Right atrium auricular region (tissue), 2 donors: ENCODE measurements around the gene MED13. TPM values are rescaled to one million over a fixed set of nuclear protein-coding genes. Genes with fewer than 3 reads are reported as not detected.

Experiments
- DNase-seq: peaks from one replicate; pipeline ENCODE4 v3.0.0-alpha.2; 2019; ENCODE audit warnings: low spot score
- H3K27ac ChIP-seq, 2 donors: fragments of 200-600 bp; sonication (generic); 1 replicate in 1 of 2; 2 replicates in 1 of 2; pipeline ENCODE4 v1.5.1; 2016 to 2019
- H3K27me3 ChIP-seq, 2 donors: fragments of 200-600 bp; sonication (generic); one replicate each; pipeline versions ENCODE4 v1.5.1 to v1.6.0; 2017 to 2019
- H3K36me3 ChIP-seq: fragments of 200-600 bp; sonication (generic); one replicate; pipeline ENCODE4 v1.5.1; 2016
- H3K4me1 ChIP-seq, 2 donors: fragments of 200-600 bp; sonication (generic); one replicate each; pipeline versions ENCODE4 v1.5.1 to v1.6.0; 2017 to 2019
- H3K4me3 ChIP-seq, 2 donors: fragments of 200-600 bp; sonication (generic); 1 replicate in 1 of 2; 2 replicates in 1 of 2; pipeline ENCODE4 v1.5.1; 2017 to 2019; ENCODE audit warnings: mild to moderate bottlenecking in 1 of 2, moderate library complexity in 1 of 2
- H3K9me3 ChIP-seq, 2 donors: fragments of 200-600 bp; sonication (generic); one replicate each; pipeline ENCODE4 v1.5.1; 2019
- total RNA-seq, 2 donors: library from RNA; depleted of rRNA; stranded (reverse); fragments of >200 nt; gene quantifications; one replicate each; pipeline ENCODE4 v1.1.0, GENCODE V29; 2016
- TF ChIP-seq, protein P1 (sequence below), 2 donors: fragments of 200-600 bp; sonication (generic); IDR thresholded peaks; one replicate each; pipeline ENCODE4 v1.5.1; 2019; ENCODE audit warnings: antibody characterized with exemption in 2 of 2

MED13 gene
- total RNA-seq, 2 donors from 2014 or later: 33.2 to 42.4 TPM

DNA sequence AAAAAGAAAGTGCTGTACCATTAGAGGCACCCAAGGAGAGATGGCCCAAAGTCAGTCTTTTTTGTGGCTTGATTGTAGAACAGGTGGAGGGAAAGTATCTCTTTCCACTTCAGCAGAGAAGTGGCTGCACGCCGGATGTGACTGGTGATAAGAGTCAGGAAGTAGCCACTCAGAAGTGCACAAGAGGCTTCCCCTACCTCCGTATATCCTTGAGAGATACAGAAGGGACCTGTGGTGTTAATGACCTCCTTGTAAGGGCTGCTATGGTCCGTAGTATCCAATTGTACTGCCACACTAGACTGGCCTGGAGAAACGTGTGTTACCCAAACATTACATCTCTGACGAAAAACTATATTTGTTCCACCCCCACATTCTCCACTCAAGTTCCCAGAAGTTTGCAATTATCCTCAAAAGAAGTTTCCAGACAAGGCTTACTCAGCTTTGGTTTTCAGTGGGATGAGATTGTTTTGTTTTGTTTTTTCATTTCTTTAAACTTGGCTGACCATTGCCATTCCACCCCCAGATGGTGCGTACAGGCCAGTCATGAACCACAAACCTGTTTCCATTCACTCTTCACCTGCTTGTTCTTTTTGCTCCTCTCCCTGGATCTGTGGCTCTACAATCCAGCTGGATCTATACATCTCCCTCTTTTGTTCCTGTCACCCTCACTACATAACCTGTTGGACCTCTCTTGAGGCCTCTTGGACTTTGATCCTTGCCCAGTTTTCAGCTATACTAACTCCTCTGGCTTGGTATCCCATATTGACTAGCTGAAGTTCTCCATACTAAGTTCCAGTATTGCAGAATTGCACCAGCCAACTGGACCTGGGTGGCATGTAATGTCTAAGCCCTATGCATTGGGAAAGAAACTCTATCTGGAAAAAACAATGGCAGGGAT lies 20.7 kb upstream of the MED13 start:
- no peak overlapping the region for H3K27ac ChIP-seq
- no peak overlapping the region for H3K4me3 ChIP-seq
- H3K4me1 ChIP-seq: no peaks in the 10 kb centered on the region
- no peaks in the 10 kb centered on the region for H3K36me3 ChIP-seq
- DNase-seq: no peak
- no peaks in the 10 kb centered on the region for H3K27me3 ChIP-seq
- TF ChIP-seq, protein P1, sequence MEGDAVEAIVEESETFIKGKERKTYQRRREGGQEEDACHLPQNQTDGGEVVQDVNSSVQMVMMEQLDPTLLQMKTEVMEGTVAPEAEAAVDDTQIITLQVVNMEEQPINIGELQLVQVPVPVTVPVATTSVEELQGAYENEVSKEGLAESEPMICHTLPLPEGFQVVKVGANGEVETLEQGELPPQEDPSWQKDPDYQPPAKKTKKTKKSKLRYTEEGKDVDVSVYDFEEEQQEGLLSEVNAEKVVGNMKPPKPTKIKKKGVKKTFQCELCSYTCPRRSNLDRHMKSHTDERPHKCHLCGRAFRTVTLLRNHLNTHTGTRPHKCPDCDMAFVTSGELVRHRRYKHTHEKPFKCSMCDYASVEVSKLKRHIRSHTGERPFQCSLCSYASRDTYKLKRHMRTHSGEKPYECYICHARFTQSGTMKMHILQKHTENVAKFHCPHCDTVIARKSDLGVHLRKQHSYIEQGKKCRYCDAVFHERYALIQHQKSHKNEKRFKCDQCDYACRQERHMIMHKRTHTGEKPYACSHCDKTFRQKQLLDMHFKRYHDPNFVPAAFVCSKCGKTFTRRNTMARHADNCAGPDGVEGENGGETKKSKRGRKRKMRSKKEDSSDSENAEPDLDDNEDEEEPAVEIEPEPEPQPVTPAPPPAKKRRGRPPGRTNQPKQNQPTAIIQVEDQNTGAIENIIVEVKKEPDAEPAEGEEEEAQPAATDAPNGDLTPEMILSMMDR (IDR thresholded peaks at IDR 0.05): no peak
- no peaks in the 10 kb centered on the region for H3K9me3 ChIP-seq

DNA sequence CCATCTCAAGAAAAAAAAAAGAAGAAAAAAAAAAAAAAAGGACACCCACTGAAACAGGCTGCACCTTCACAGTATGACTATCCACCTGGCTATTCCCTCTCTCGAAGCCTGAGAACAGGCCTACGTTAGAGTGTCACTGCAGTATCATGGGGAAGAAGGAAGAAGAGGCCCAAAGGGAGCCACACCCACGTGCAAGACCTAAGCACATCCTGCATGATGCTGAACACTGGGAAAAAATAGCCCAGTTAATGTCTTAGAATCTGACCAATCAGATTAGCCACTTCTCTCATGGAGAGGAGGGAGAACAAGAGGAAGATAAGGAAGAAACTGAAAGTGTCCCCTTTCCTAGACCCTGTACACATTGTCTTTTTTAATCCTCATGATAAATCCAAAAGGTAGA lies 19.5 kb upstream of the MED13 start:
- H3K9me3 ChIP-seq: no peaks in the 10 kb centered on the region
- H3K4me3 ChIP-seq: no peak overlapping the region
- no peak overlapping the region for H3K27ac ChIP-seq
- no peaks in the 10 kb centered on the region for H3K4me1 ChIP-seq
- TF ChIP-seq, protein P1 (IDR thresholded peaks at IDR 0.05): no peak
- no peaks in the 10 kb centered on the region for H3K36me3 ChIP-seq
- no peak for DNase-seq
- no peaks in the 10 kb centered on the region for H3K27me3 ChIP-seq

DNA sequence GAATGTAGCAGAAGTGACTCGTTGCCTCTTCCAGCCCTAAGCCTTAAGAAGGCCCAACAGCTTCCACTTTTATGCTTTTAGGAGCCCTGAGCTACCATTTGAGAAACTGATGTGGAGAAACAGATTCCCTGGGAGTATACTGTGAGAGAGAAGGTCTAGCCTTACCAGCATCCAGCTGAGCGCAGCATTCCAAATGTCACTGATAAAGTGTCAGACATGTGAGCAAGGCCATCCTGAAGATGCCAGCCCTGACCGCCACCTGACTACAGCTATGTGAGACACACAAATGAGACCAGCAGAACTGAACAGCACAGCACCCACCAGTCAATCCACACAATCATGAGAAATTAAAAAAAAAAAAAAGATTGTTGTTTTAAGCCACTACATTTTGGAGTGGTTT lies 18.6 kb upstream of the MED13 start:
- Histone ChIP-seq H3K27ac (no peak overlapping the region), H3K4me1 (no peaks in the 10 kb centered on the region), H3K36me3 (no peaks in the 10 kb centered on the region), H3K9me3 (no peaks in the 10 kb centered on the region), H3K27me3 (no peaks in the 10 kb centered on the region), H3K4me3 (no peak overlapping the region)
- TF ChIP-seq, protein P1 (IDR thresholded peaks at IDR 0.05): no peak
- DNase-seq: no peak

DNA sequence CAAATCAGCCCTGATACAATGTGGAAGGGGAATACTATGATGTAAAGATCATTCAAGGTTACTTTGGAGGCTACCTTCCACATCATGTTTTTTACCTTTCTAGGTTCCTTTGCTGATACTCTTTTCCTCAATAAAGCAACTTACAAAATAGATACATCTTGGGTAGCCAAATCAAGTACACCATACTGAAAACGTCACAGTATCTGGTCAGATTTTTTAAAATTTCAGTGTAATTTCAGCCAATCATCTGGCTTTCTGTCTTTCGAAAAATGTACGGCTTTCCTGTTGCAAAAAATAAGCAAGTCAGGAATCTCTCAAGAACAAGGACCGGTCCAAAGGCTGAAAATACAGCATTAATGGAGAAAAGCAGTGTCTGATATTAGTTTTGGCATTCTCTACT lies 15.6 kb upstream of the MED13 start:
- TF ChIP-seq, protein P1 (IDR thresholded peaks at IDR 0.05): no peak
- H3K9me3 ChIP-seq: no peaks in the 10 kb centered on the region
- no peaks in the 10 kb centered on the region for H3K4me1 ChIP-seq
- no peaks in the 10 kb centered on the region for H3K27me3 ChIP-seq
- H3K4me3 ChIP-seq: no peak overlapping the region
- no peak for DNase-seq
- H3K36me3 ChIP-seq: no peaks in the 10 kb centered on the region
- no peak overlapping the region for H3K27ac ChIP-seq

DNA sequence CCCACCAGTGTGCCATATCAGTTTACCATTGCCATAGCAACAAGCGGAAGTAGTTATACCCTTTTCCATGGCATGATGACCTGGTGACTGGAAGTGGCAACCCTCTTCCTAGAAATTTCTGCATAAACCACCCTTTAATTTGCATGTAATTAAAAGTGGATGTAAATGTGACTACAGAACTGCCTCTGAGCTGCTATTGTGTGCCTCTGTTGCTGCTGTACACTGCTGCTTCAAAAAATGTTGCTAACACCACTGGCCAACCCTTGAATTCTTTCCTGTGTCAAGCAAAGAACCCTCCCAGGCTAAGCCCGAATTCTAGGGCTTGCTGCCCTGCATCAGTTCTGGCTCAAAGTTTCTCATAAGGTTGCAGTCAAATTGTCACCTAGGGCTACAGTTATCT lies 12.9 kb upstream of the MED13 start:
- Histone ChIP-seq H3K9me3 (no peaks in the 10 kb centered on the region), H3K4me3 (no peak overlapping the region), H3K36me3 (no peaks in the 10 kb centered on the region), H3K27ac (no peak overlapping the region), H3K4me1 (no peaks in the 10 kb centered on the region), H3K27me3 (no peaks in the 10 kb centered on the region)
- TF ChIP-seq, protein P1 (IDR thresholded peaks at IDR 0.05): no peak
- no peak for DNase-seq
